Right lobe of liver (tissue), 6 donors: ENCODE results near the gene MYO1B. TPM values are rescaled to one million over a fixed set of nuclear protein-coding genes. Genes with fewer than 3 reads are reported as not detected.

Source experiments
- ATAC-seq, 4 donors: fragments of 200-7000 bp; cut with Tn5 transposase; one replicate each; pipeline ENCODE4 v1.9.1; 2020; ENCODE audit warnings: mild to moderate bottlenecking in 4 of 4, moderate library complexity in 4 of 4
- DNase-seq, 3 donors: peaks; one replicate each; pipeline ENCODE4 v3.0.0-alpha.2; 2020
- H3K27ac ChIP-seq, 3 donors: fragments of 200-600 bp; one replicate each; pipeline ENCODE4 v1.8.0; 2022
- H3K27me3 ChIP-seq, 2 donors: fragments of 200-600 bp; one replicate each; pipeline ENCODE4 v1.8.0; 2022
- H3K36me3 ChIP-seq, 4 donors: fragments of 200-600 bp; sonication (generic) in 1 of 4; one replicate each; pipeline versions ENCODE4 v1.5.1 to v1.8.0; 2017 to 2022; ENCODE audit warnings: control low read depth in 1 of 4
- H3K4me1 ChIP-seq, 4 donors: fragments of 200-600 bp; sonication (generic) in 1 of 4; one replicate each; pipeline versions ENCODE4 v1.5.1 to v1.8.0; 2017 to 2022; ENCODE audit warnings: control low read depth in 1 of 4
- H3K4me3 ChIP-seq, 3 donors: fragments of 200-600 bp; one replicate each; pipeline ENCODE4 v1.8.0; 2022
- H3K9me3 ChIP-seq, 4 donors: fragments of 200-600 bp; sonication (generic) in 1 of 4; one replicate each; pipeline versions ENCODE4 v1.5.1 to v1.8.0; 2017 to 2022; ENCODE audit warnings: control low read depth in 1 of 4
- CTCF ChIP-seq, 4 donors: fragments of 200-600 bp in 3 of 4; fragments of 450-650 bp in 1 of 4; IDR thresholded peaks; one replicate each; pipeline versions ENCODE4 v1.5.1 to v1.8.0; 2016 to 2022; ENCODE audit warnings: antibody characterized with exemption in 4 of 4, mild to moderate bottlenecking in 2 of 4
- POLR2A ChIP-seq: fragments of 450-650 bp; IDR thresholded peaks from one replicate; pipeline ENCODE4 v1.6.1; 2017; ENCODE audit warnings: antibody characterized with exemption, mild to moderate bottlenecking
- WGBS: methylation state at CpG from one replicate; pipeline ENCODE4 v1.1.6; 2018; ENCODE audit warnings: low coverage, low lambda C conversion rate; ENCODE audit not compliant: insufficient coverage; ENCODE audit errors: missing lambda C conversion rate; 5-methylcytosine and 5-hydroxymethylcytosine counted together
- intact Hi-C, 2 donors: fragments of 100-400 bp; cut with DNase I; formaldehyde crosslinking; loops; one replicate each; pipeline versions ENCODE4 v1.11.2 to v1.14.1; 2022
- total RNA-seq, 6 experiments: library from RNA; depleted of rRNA in 2 of 6; stranded (reverse); fragments of >200 nt in 2 of 6; fragmentation: NEBNext Ultra II Directional in 3 of 6; extraction: Animal tissue kit (Norgen Biotek cat#: 25700) in 3 of 6; gene quantifications; one replicate each; pipeline versions ENCODE4 v1.1.0 to v1.2.4, GENCODE V29; 2016 to 2023
- donor health status: DM: no; HTN: yes; CAD: no.
- donor health status: DM: no; HTN: no; CAD: no.
- donor health status: DM: no; HTN: no; CAD: no.
- donor health status: DM: no; HTN: yes; CAD: no.
- donor health status: DM: no; HTN: yes; CAD: no.

MYO1B gene
- total RNA-seq, 6 experiments from 2014 or later = 171 to 273 (median 221) TPM

GRCh38 chr2:191360918-191361317 lies 115.7 kb downstream of the MYO1B start:
- no peak overlapping the region for H3K27ac ChIP-seq

DNA sequence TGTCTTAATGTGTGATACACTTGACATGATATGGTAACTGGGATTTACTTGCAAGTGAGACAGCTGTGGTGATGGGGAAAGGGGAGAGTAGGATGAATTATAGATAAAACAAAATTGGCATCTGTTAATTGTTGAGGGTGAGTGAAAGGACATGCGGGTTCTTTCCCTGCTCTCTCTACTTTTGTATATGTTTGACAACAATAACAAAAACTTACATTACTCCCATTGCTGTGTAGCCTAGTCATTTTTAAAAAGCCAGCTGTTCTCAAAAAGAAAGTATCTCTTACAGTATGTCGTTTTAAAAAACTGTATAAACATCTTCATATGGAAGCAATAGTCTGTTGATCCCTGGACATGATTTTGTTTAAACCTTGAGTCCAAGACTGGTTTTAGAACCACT lies 117.6 kb downstream of the MYO1B start:
- no peak overlapping the region for H3K4me3 ChIP-seq
- TF ChIP-seq POLR2A = no peak
- no peak for TF ChIP-seq CTCF (IDR thresholded peaks at IDR 0.05)
- H3K4me1 ChIP-seq = peaks cover 0 to 18% (median 5%) of the 10 kb centered on the region in 4 donors
- DNase-seq (no peak), ATAC-seq (no peak)
- H3K27ac ChIP-seq = no peak overlapping the region
- no peaks in the 10 kb centered on the region for H3K9me3 ChIP-seq
- intact Hi-C loops = no loop called here
- no peaks in the 10 kb centered on the region for H3K27me3 ChIP-seq
- 77% methylated on average over 2 of the region's 2 CpGs for WGBS
- H3K36me3 ChIP-seq = peaks cover 0 to 63% (median 14%) of the 10 kb centered on the region in 4 donors

More at GRCh38 chr2:191360918-191361317, 115.7 kb downstream of the MYO1B start:
- intact Hi-C loops = no loop called here
- Histone ChIP-seq H3K9me3 (no peaks in the 10 kb centered on the region), H3K4me1 (peaks cover 0 to 19% (median 9%) of the 10 kb centered on the region in 4 donors), H3K27me3 (no peaks in the 10 kb centered on the region), H3K4me3 (no peak overlapping the region), H3K36me3 (peaks cover 0 to 54% (median 14%) of the 10 kb centered on the region in 4 donors)
- 91% methylated on average over 2 of the region's 2 CpGs for WGBS
- no peak for DNase-seq
- TF ChIP-seq CTCF (IDR thresholded peaks at IDR 0.05) (no peak), POLR2A (no peak)
- no peak for ATAC-seq

GRCh38 chr2:191363267-191363666 lies 118.1 kb downstream of the MYO1B start:
- no peak for ATAC-seq
- no peak overlapping the region for H3K27ac ChIP-seq
- DNase-seq = no peak
- 51% methylated on average over 3 of the region's 3 CpGs for WGBS
- TF ChIP-seq POLR2A (no peak), CTCF (IDR thresholded peaks at IDR 0.05) (no peak)
- intact Hi-C loops = no loop called here
- peaks cover 0 to 13% (median 3%) of the 10 kb centered on the region in 4 donors for H3K4me1 ChIP-seq
- H3K4me3 ChIP-seq = no peak overlapping the region
- H3K36me3 ChIP-seq = peaks cover 0 to 68% (median 14%) of the 10 kb centered on the region in 4 donors
- H3K9me3 ChIP-seq = no peaks in the 10 kb centered on the region
- H3K27me3 ChIP-seq = no peaks in the 10 kb centered on the region

DNA sequence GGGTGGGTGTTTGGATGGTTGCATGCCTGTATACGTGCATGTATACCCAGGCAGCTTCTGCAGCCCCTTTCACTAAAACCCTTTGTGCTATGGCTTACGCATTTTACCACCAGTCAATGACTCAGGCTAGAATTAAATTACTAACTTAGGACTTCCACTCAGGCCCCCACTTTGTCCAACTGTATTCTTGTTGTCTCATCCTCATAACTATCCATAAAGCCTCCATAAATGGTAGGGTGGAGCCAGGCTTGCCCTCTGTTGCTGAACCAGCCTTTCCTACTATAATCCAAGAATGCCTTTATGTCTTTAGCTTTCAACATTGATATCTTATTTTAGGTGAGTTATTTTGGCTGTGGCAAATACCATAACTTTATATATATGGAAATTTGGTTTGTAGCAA lies 119.9 kb downstream of the MYO1B start:
- no peak for ATAC-seq

More for the DNA sequence above, 119.9 kb downstream of the MYO1B start:
- H3K4me1 ChIP-seq = no peaks in the 10 kb centered on the region
- no peak overlapping the region for H3K27ac ChIP-seq
- intact Hi-C loops = no loop called here
- no peaks in the 10 kb centered on the region for H3K9me3 ChIP-seq
- H3K36me3 ChIP-seq = peaks cover 0 to 86% (median 15%) of the 10 kb centered on the region in 4 donors
- no peak for DNase-seq
- no peaks in the 10 kb centered on the region for H3K27me3 ChIP-seq
- WGBS = 88% methylated on average over 1 of the region's 2 CpGs
- no peak overlapping the region for H3K4me3 ChIP-seq
- TF ChIP-seq CTCF (IDR thresholded peaks at IDR 0.05) = no peak
- no peak for TF ChIP-seq POLR2A
